KMS-11 (cell line): Measurements from ENCODE around the gene IL9R.
"Not testable (repeated sequence)": the region's sequence is repeated elsewhere in the genome, so short reads cannot be mapped to it uniquely, and the experiment has no call there.

Experiments used
- H2AFZ ChIP-seq: fragments of 200-600 bp; sonication (generic); 2 replicates; pipeline ENCODE4 v1.6.1; 2016; ENCODE audit warnings: antibody characterized with exemption, mixed run types, low read depth
- H3K27ac ChIP-seq: fragments of 200-600 bp; sonication (generic); 2 replicates; pipeline ENCODE4 v1.6.1; 2016; ENCODE audit warnings: mild to moderate bottlenecking, mixed run types
- H3K27me3 ChIP-seq: fragments of 200-600 bp; sonication (generic); 2 replicates; pipeline ENCODE4 v1.6.1; 2017; ENCODE audit warnings: mild to moderate bottlenecking, low read depth, mixed run types, moderate library complexity; ENCODE audit not compliant: insufficient read depth
- H3K36me3 ChIP-seq: fragments of 200-600 bp; sonication (generic); 2 replicates; pipeline ENCODE4 v1.6.1; 2017; ENCODE audit warnings: mild to moderate bottlenecking, mixed run types; ENCODE audit not compliant: insufficient read depth
- H3K4me1 ChIP-seq: fragments of 200-600 bp; sonication (generic); 2 replicates; pipeline ENCODE4 v1.6.1; 2016; ENCODE audit warnings: mild to moderate bottlenecking, low read depth, mixed run types; ENCODE audit not compliant: poor library complexity, severe bottlenecking
- H3K4me2 ChIP-seq: fragments of 200-600 bp; sonication (generic); 2 replicates; pipeline ENCODE4 v1.7.0; 2016; ENCODE audit warnings: mild to moderate bottlenecking, mixed run types
- H3K4me3 ChIP-seq: fragments of 200-600 bp; sonication (generic); IDR thresholded peaks from 2 replicates; pipeline ENCODE4 v1.6.1; 2017; ENCODE audit warnings: low read depth, low read length, mixed read lengths; ENCODE audit not compliant: insufficient read depth
- H3K79me2 ChIP-seq: fragments of 200-600 bp; sonication (generic); 2 replicates; pipeline ENCODE4 v1.6.1; 2016; ENCODE audit warnings: low read depth, mixed run types; ENCODE audit not compliant: insufficient read depth
- H3K9ac ChIP-seq: fragments of 200-600 bp; sonication (generic); 2 replicates; pipeline ENCODE4 v1.6.1; 2016; ENCODE audit warnings: mild to moderate bottlenecking, mixed run types
- H4K20me1 ChIP-seq: fragments of 200-600 bp; sonication (generic); 2 replicates; pipeline ENCODE4 v1.6.1; 2016; ENCODE audit warnings: mild to moderate bottlenecking, mixed run types; ENCODE audit not compliant: insufficient read depth
- CTCF ChIP-seq: fragments of 200-600 bp; sonication (generic); conservative IDR thresholded peaks from 2 replicates; pipeline ENCODE4 v1.6.1; 2017; ENCODE audit warnings: low read depth, mild to moderate bottlenecking, antibody characterized with exemption, low read length, moderate library complexity, mixed read lengths

The IL9R gene

DNA sequence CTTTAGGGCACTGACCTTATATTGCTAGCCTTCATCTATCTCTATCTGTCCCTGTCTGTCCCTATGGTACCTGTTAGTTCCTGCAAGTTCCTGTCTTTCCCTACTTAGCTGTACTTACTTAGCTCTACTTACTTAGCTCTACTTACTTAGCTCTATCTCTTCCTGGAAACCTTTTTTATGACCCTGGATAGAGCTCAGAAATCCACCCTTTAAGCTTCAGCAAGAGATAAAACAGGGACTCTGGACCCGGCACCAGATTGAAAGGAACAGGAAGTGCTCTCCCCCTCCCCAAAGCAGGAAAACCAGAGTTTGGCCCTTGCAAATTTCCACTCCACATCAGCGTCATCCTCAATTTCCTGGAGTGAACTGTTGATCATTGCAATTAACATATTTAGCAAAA is 12.3 kb upstream of the IL9R start:
- no peak overlapping the region for H2AFZ ChIP-seq
- H3K4me3 ChIP-seq = no peak overlapping the region
- H4K20me1 ChIP-seq = no peaks in the 10 kb centered on the region
- no peak overlapping the region for H3K27ac ChIP-seq
- no peaks in the 10 kb centered on the region for H3K27me3 ChIP-seq
- no peaks in the 10 kb centered on the region for H3K36me3 ChIP-seq
- no peaks in the 10 kb centered on the region for H3K4me1 ChIP-seq
- no peaks in the 10 kb centered on the region for H3K79me2 ChIP-seq
- no peak overlapping the region for H3K4me2 ChIP-seq
- TF ChIP-seq CTCF = no peak
- no peak overlapping the region for H3K9ac ChIP-seq

DNA sequence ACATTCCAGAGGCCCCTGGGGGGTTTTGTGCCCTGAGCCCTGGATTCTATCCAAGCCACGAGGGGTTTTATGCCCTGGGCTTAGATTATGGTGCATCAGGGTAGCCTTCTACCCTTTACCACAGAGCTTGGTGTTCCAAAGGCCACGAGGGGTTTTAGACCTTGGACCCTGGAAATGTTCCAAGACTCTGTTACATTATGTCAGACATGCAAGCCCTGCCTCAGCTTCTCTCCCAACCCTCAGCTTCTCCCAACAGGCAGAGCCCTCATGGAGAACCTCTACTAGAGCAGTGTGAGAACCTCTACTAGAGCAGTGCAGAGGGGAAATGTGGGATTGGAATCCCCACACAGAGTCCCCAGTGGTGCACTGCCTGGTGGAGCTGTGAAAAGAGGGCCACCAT is 10.5 kb upstream of the IL9R start:
- not testable (repeated sequence) for H2AFZ ChIP-seq, H3K79me2 ChIP-seq, H3K4me2 ChIP-seq, H3K4me3 ChIP-seq, H3K27ac ChIP-seq, H4K20me1 ChIP-seq, H3K27me3 ChIP-seq, H3K9ac ChIP-seq, H3K4me1 ChIP-seq, H3K36me3 ChIP-seq

- TF ChIP-seq CTCF = no peak
- Histone ChIP-seq H3K9ac (no peak overlapping the region), H3K4me2 (no peak overlapping the region), H4K20me1 (no peaks in the 10 kb centered on the region), H2AFZ (no peak overlapping the region), H3K79me2 (no peaks in the 10 kb centered on the region), H3K27me3 (no peaks in the 10 kb centered on the region), H3K4me3 (no peak overlapping the region), H3K27ac (no peak overlapping the region), H3K36me3 (no peaks in the 10 kb centered on the region), H3K4me1 (no peaks in the 10 kb centered on the region)
Observed at GRCh38 chrX:155988859-155989258, 8.6 kb upstream of the IL9R start.

DNA sequence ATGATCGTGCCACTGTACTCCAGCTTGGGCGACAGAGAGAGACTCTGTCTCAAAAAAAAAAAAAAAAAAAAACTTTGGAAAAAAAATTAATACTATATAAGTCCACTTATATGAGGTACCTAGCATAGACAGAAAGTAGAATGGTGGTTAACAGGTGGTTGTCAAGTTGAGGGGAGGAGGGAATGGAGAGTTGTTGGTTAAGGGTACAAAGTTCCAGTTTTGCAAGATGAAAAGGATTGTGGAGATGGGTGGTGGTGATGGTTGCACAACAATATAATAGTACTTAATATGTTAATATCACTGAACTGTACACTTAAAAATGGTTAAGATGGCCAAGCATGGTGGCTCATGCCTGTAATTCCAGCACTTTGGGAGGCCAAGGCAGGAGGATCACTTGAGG is 4.1 kb upstream of the IL9R start:
- Histone ChIP-seq H3K4me2 (no peak overlapping the region), H3K27me3 (no peaks in the 10 kb centered on the region), H4K20me1 (no peaks in the 10 kb centered on the region), H3K4me1 (peaks cover 11% of the 10 kb centered on the region), H3K79me2 (no peaks in the 10 kb centered on the region), H2AFZ (no peak overlapping the region), H3K4me3 (no peak overlapping the region), H3K36me3 (no peaks in the 10 kb centered on the region), H3K9ac (no peak overlapping the region), H3K27ac (no peak overlapping the region)
- no peak for TF ChIP-seq CTCF

DNA sequence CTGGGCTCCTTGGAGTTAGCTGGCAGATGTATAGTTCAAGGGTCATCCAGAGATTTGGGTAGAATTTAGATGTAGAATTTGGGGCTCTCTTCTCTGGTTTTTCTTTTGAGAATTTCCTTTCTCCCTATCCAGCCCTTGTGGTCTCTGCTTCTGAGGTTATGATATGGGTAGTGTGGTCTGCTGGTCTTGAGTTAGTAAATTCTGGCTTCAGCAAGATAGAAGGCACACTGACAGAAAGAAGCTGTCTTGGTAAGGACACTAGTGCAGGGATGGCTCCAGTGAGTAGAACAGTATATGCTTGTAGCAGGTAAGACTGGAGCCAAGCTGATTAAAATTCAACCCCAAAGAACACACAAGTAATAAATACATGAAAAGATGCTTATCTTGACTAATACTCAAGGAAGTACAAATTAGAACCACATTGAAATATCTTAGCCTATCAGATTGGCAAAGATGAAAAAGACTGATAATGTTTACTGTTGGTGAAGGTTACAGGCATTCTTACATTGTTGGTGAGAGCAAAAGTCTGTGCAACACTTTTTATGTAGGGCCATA is 2.1 kb upstream of the IL9R start:
- H3K4me1 ChIP-seq = peaks cover 11% of the 10 kb centered on the region

More for the DNA sequence above, 2.1 kb upstream of the IL9R start:
- Histone ChIP-seq H3K4me3 (no peak overlapping the region), H3K36me3 (no peaks in the 10 kb centered on the region), H3K79me2 (no peaks in the 10 kb centered on the region), H2AFZ (no peak overlapping the region), H3K4me2 (no peak overlapping the region), H3K27ac (no peak overlapping the region), H3K9ac (no peak overlapping the region), H3K27me3 (no peaks in the 10 kb centered on the region), H4K20me1 (no peaks in the 10 kb centered on the region)
- no peak for TF ChIP-seq CTCF
